WERI-Rb-1 (cell line): ENCODE measurements around the gene UCK2.
"Not testable (repeated sequence)": the region's sequence is repeated elsewhere in the genome, so short reads cannot be mapped to it uniquely, and the experiment has no call there.

Experiments
- DNase-seq: peaks from one replicate; pipeline ENCODE4 v3.0.0-alpha.2; 2020
- H3K27ac ChIP-seq: fragments of 250-450 bp; sonication (Bioruptor Pico); 2 replicates; pipeline ENCODE4 v1.5.1; 2020; ENCODE audit warnings: mild to moderate bottlenecking, moderate library complexity
- H3K27me3 ChIP-seq: fragments of 250-450 bp; sonication (Bioruptor Pico); 2 replicates; pipeline ENCODE4 v1.5.1; 2021; ENCODE audit warnings: mild to moderate bottlenecking, low read depth, moderate library complexity; ENCODE audit not compliant: insufficient read depth, severe bottlenecking
- H3K36me3 ChIP-seq: fragments of 250-450 bp; sonication (Bioruptor Pico); 2 replicates; pipeline ENCODE4 v1.5.1; 2020; ENCODE audit warnings: mild to moderate bottlenecking, moderate library complexity
- H3K4me3 ChIP-seq: 2 replicates; pipeline ENCODE4 v1.5.1; 2011; ENCODE audit warnings: low read depth, mild to moderate bottlenecking, control low read depth, low read length
- H3K9me3 ChIP-seq: fragments of 250-450 bp; sonication (Bioruptor Pico); 2 replicates; pipeline ENCODE4 v1.5.1; 2021; ENCODE audit warnings: mild to moderate bottlenecking, moderate library complexity; ENCODE audit not compliant: severe bottlenecking
- TF ChIP-seq, protein P1 (sequence below): IDR thresholded peaks from 2 replicates; pipeline ENCODE4 v1.5.1; 2011; ENCODE audit warnings: low read depth, mild to moderate bottlenecking, control low read depth, inconsistent platforms, low read length

UCK2 gene

DNA sequence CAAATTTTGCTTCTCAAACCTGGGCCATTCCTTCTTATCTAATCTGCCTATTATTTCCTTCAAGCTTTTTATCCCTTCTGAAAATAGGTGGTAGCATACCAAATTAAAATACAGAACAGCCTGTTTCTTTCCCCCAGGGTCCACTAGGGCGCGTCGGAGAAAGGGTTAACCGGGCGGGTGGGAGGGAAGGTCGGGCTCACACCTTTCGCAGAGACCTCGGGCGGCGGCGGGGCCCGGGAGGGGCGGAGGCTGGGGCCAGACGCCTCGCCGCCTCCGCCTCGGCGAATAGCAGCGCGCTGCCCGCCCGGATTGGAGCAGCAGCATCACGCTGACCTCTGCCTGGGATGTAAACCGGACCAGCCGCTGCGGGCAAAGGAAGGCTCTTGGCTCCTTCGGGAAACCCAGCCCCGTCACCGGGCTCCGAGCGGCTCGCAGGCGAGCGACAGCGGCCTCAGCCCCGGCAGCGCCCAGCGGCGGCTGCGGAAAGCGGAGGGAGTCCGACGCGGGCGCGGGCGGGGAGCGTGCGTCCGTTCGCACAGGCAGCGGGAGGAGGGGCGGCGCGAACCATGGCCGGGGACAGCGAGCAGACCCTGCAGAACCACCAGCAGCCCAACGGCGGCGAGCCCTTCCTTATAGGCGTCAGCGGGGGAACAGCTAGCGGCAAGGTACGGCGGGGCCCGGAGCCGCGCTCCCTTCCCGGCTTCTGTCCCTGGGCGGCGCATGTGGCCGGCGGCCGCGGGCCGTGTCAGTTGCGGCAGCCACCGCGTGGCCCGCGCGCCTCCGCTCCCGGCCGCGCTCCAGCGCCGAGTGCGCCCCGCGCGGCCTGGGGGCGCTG, at the start of gene UCK2:
TSS of gene UCK2 (plus strand) at position 347 of the 835 bp plus-strand sequence. CDS start at position 567, 220 bp downstream.
- Histone ChIP-seq H3K27ac (peak within 1 kb of the TSS; percentile 97), H3K9me3 (no peaks in the 10 kb centered on the region)

DNA sequence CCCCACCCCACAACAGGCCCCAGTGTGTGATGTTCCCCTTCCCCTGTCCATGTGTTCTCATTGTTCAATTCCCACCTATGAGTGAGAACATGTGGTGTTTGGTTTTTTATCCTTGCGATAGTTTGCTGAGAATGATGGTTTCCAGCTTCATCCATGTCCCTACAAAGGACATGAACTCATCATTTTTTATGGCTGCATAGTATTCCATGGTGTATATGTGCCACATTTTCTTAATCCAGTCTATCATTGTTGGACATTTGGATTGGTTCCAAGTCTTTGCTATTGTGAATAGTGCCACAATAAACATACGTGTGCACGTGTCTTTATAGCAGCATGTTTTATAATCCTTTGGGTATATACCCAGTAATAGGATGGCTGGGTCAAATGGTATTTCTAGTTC, 49.2 kb upstream of the UCK2 start:
- not testable (repeated sequence) for H3K27me3 ChIP-seq, H3K36me3 ChIP-seq, H3K9me3 ChIP-seq, DNase-seq, H3K4me3 ChIP-seq, H3K27ac ChIP-seq

More for the DNA sequence above, at the start of gene UCK2:
- no peaks in the 10 kb centered on the region for H3K27me3 ChIP-seq
- TF ChIP-seq, protein P1, sequence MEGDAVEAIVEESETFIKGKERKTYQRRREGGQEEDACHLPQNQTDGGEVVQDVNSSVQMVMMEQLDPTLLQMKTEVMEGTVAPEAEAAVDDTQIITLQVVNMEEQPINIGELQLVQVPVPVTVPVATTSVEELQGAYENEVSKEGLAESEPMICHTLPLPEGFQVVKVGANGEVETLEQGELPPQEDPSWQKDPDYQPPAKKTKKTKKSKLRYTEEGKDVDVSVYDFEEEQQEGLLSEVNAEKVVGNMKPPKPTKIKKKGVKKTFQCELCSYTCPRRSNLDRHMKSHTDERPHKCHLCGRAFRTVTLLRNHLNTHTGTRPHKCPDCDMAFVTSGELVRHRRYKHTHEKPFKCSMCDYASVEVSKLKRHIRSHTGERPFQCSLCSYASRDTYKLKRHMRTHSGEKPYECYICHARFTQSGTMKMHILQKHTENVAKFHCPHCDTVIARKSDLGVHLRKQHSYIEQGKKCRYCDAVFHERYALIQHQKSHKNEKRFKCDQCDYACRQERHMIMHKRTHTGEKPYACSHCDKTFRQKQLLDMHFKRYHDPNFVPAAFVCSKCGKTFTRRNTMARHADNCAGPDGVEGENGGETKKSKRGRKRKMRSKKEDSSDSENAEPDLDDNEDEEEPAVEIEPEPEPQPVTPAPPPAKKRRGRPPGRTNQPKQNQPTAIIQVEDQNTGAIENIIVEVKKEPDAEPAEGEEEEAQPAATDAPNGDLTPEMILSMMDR, result no peak
- H3K36me3 ChIP-seq, result peaks cover 17% of the 10 kb centered on the region
- peak within 1 kb of the TSS; percentile 56 for H3K4me3 ChIP-seq
- peak; percentile 90 for DNase-seq

DNA sequence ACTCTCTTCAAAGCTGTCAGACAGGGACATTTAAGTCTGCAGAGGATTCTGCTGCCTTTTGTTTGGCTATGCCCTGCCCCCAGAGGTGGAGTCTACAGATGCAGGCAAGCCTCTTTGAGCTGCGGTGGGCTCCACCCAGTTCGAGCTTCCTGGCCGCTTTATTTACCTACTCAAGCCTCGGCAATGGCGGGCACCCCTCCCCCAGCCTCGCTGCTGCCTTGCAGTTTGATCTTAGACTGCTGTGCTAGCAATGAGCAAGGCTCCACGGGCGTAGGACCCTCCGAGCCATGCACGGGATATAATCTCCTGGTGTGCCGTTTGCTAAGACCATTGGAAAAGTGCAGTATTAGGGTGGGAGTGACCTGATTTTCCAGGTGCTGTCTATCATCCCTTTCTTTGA, 43.9 kb upstream of the UCK2 start:
- not testable (repeated sequence) for H3K36me3 ChIP-seq, H3K4me3 ChIP-seq, H3K9me3 ChIP-seq, H3K27me3 ChIP-seq, H3K27ac ChIP-seq, DNase-seq

DNA sequence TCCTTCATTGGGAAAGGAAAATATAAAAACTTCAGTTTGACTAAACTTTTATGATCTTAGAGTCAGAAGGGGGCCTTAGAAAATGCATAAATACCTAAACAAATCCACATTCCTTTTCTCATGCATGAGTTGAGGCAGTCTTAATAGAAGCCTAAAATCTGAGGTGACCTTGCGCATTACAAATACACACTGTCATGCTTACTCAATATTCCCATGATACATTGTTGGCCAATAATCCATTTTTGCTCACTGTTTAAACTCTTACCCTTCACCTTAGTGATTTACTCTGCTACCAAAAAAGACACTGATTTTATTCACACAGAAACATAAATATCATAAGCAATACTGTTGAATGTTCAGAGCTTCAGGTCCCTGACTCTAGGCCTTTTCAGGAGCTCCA, 39.7 kb upstream of the UCK2 start:
- H3K36me3 ChIP-seq, result no peaks in the 10 kb centered on the region
- H3K27me3 ChIP-seq, result no peaks in the 10 kb centered on the region
- TF ChIP-seq, protein P1, result no peak
- H3K9me3 ChIP-seq, result peaks cover 3% of the 10 kb centered on the region
- H3K4me3 ChIP-seq, result no peak overlapping the region
- no peak for DNase-seq
- H3K27ac ChIP-seq, result no peak overlapping the region

DNA sequence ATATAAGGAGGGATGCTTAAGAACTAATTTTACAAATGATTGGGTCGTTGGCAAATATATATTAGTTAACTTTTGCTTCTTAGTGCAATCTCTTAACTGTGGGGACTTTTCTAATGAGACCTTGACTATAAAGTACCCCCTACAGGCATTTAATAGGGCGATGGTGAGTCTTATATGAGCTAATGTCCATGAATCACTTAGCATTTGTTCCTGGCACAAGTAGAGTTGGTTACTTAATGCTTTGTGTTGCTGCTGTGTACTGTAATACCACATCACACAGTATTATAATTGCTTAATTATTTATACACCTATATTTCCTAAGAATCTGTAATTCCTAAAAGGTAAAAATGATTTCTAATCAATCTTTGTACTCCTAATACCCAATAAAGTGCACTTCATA, 33.5 kb upstream of the UCK2 start:
- no peak overlapping the region for H3K27ac ChIP-seq
- H3K36me3 ChIP-seq, result no peaks in the 10 kb centered on the region
- TF ChIP-seq, protein P1, result no peak
- H3K27me3 ChIP-seq, result no peaks in the 10 kb centered on the region
- H3K9me3 ChIP-seq, result no peaks in the 10 kb centered on the region
- H3K4me3 ChIP-seq, result no peak overlapping the region
- DNase-seq, result no peak

DNA sequence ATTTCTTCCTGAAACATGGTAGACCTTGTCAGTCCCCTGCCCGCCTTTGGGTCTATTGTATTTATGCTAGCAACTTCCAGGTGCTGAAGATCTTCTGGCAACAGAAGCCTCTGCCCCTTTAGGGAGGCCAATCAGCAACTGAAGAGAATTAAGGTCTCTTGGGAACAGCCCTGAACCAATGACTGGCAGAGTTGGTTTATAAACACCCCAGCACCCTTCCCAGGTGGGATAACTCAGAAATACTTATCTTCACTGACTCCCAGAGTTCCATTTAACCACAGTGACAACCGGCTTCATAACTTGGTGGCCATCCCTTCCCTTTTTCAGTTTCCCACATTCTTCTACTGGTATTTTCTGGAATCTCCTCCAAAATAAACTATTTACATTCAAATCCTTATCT, 31.5 kb upstream of the UCK2 start:
- no peak for DNase-seq
- H3K27ac ChIP-seq, result no peak overlapping the region
- H3K27me3 ChIP-seq, result no peaks in the 10 kb centered on the region
- H3K4me3 ChIP-seq, result no peak overlapping the region
- H3K36me3 ChIP-seq, result no peaks in the 10 kb centered on the region
- TF ChIP-seq, protein P1, result no peak
- H3K9me3 ChIP-seq, result peaks cover 3% of the 10 kb centered on the region

DNA sequence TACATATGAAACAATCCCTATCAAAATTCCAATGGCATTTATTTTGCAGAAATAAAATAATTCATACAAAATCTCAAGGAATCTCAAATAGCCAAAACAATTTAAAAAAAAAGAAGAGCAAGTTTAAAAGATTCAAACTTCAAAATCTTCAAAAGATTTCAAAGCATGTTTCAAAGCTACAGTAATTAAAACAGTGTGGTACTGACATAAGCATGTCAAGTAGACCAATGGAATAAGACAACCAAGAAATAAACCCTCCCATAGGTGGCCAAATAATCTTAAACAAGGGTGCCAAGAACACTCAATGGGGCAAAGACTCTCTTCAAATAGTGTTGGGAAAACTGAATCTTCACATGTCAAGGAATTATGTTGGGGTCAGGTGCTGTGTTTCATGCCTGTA, 28.0 kb upstream of the UCK2 start:
- H3K27me3 ChIP-seq, result no peaks in the 10 kb centered on the region
- no peak overlapping the region for H3K27ac ChIP-seq
- DNase-seq, result no peak
- H3K9me3 ChIP-seq, result peaks cover 7% of the 10 kb centered on the region
- no peaks in the 10 kb centered on the region for H3K36me3 ChIP-seq
- TF ChIP-seq, protein P1, result no peak
- H3K4me3 ChIP-seq, result no peak overlapping the region

DNA sequence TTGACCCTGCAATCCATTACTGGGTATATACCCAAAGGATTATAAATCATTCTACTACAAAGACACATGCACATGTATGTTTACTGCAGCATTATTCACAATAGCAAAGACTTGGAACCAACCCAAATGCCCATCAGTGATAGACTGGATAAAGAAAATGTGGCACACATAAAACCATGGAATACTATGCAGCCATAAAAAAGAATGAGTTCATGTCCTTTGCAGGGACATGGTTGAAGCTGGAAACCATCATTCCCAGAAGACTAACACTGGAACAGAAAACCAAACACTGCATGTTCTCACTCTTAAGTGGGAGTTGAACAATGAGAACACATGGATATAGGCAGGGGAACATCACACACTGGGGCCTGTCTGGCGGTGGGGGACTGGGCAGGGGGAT, 22.9 kb upstream of the UCK2 start:
- not testable (repeated sequence) for DNase-seq, H3K27ac ChIP-seq, H3K4me3 ChIP-seq, H3K36me3 ChIP-seq, H3K9me3 ChIP-seq, H3K27me3 ChIP-seq
